Neural crest cell (in vitro differentiated cells): ENCODE data around the gene DOCK1. TPM values are rescaled to one million over a fixed set of nuclear protein-coding genes. Genes with fewer than 3 reads are reported as not detected.

Experiments
- DNase-seq: peaks from one replicate; pipeline ENCODE4 v3.0.0; 2021; ENCODE audit warnings: low read depth, mixed read lengths, low spot score
- H3K27ac Mint-ChIP-seq: one replicate; pipeline ENCODE4 v1.8.0; 2021; ENCODE audit warnings: mild to moderate bottlenecking, mixed read lengths; ENCODE audit not compliant: unreplicated experiment
- H3K27me3 Mint-ChIP-seq: 2 replicates; pipeline ENCODE4 v1.8.0; 2021; ENCODE audit warnings: low read depth, mild to moderate bottlenecking, mixed read lengths
- H3K36me3 Mint-ChIP-seq: 2 replicates; pipeline ENCODE4 v1.8.0; 2021; ENCODE audit warnings: low read depth, mild to moderate bottlenecking, mixed read lengths
- H3K4me1 Mint-ChIP-seq: 2 replicates; pipeline ENCODE4 v1.8.0; 2021; ENCODE audit warnings: mixed read lengths
- H3K4me3 Mint-ChIP-seq: one replicate; pipeline ENCODE4 v1.8.0; 2021; ENCODE audit warnings: mild to moderate bottlenecking, mixed read lengths
- H3K9me3 Mint-ChIP-seq: 2 replicates; pipeline ENCODE4 v1.8.0; 2021; ENCODE audit warnings: mixed read lengths
- CTCF ChIP-seq: fragments of 200-600 bp; sonication (generic); conservative IDR thresholded peaks from 2 replicates; pipeline ENCODE4 v1.5.0; 2021; ENCODE audit warnings: antibody characterized with exemption, mild to moderate bottlenecking
- total RNA-seq: library from RNA; stranded (reverse); gene quantifications from 2 replicates; pipeline ENCODE4 v1.2.1, GENCODE V29; 2021

The DOCK1 gene
- total RNA-seq, 1 donor from 2014 or later = 55.8 TPM

DNA sequence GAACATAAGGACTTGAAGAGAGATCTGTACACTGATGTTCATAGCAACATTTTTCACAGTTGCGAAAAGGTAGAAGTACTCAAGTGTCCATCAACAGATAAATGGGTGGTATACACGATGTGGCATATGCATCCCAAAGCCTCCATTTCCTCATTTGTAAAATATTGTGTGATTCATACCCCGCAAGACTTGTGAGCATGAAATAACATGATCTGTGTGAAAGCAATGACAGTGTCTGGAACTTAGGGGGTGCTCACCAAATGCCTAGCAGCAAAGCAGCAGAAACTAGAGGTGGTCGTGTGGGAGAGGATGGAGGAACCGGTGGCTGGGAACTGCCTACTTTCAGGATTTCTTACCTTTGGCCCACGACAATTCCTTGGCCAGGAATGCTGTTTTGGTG is 426.5 kb downstream of the DOCK1 start:
- H3K27ac Mint-ChIP-seq = no peak overlapping the region
- no peaks in the 10 kb centered on the region for H3K9me3 Mint-ChIP-seq
- no peak overlapping the region for H3K4me3 Mint-ChIP-seq
- no peak for TF ChIP-seq CTCF
- no peak for DNase-seq
- H3K4me1 Mint-ChIP-seq = no peaks in the 10 kb centered on the region
- H3K36me3 Mint-ChIP-seq = peaks cover 2% of the 10 kb centered on the region
- no peaks in the 10 kb centered on the region for H3K27me3 Mint-ChIP-seq

- Mint-ChIP-seq H3K27ac (no peak overlapping the region), H3K9me3 (no peaks in the 10 kb centered on the region), H3K27me3 (no peaks in the 10 kb centered on the region), H3K4me3 (no peak overlapping the region), H3K4me1 (no peaks in the 10 kb centered on the region), H3K36me3 (peaks cover 2% of the 10 kb centered on the region)
- TF ChIP-seq CTCF = no peak
- DNase-seq = no peak
Observed at GRCh38 chr10:127332631-127333030, 427.4 kb downstream of the DOCK1 start.

- Mint-ChIP-seq H3K36me3 (no peaks in the 10 kb centered on the region), H3K27me3 (no peaks in the 10 kb centered on the region), H3K9me3 (no peaks in the 10 kb centered on the region), H3K27ac (no peak overlapping the region), H3K4me3 (no peak overlapping the region), H3K4me1 (peaks cover 7% of the 10 kb centered on the region)
- no peak for DNase-seq
- TF ChIP-seq CTCF = no peak
Observed at GRCh38 chr10:127337801-127338200, 432.6 kb downstream of the DOCK1 start.

- TF ChIP-seq CTCF = no peak
- no peak overlapping the region for H3K27ac Mint-ChIP-seq
- DNase-seq = no peak
- H3K4me1 Mint-ChIP-seq = peaks cover 7% of the 10 kb centered on the region
- no peak overlapping the region for H3K4me3 Mint-ChIP-seq
- H3K9me3 Mint-ChIP-seq = no peaks in the 10 kb centered on the region
- H3K27me3 Mint-ChIP-seq = no peaks in the 10 kb centered on the region
- no peaks in the 10 kb centered on the region for H3K36me3 Mint-ChIP-seq
Observed at GRCh38 chr10:127338399-127339110, 433.3 kb downstream of the DOCK1 start.

DNA sequence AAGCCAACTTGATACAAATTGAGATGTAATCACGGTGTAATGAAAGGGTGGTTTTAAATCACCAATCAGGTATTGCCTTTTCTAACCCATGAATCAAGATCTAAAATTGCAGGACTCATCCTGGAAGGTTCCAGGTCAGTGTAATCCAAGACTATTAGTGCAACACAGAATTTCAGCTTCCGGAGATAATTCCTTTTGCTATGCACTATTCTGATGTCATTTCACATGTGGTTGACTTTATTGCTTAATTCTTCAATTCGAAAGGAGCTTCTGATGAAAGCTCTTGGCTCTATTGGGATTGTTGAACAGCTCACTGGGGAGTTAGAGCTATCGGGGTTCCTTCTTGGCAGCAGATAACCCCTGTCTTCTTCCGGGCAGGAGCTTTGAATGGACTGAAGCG is 438.6 kb downstream of the DOCK1 start:
- Mint-ChIP-seq H3K4me1 (peaks cover 7% of the 10 kb centered on the region), H3K27ac (no peak overlapping the region), H3K36me3 (peaks cover 5% of the 10 kb centered on the region), H3K9me3 (no peaks in the 10 kb centered on the region), H3K27me3 (no peaks in the 10 kb centered on the region), H3K4me3 (no peak overlapping the region)
- no peak for TF ChIP-seq CTCF
- no peak for DNase-seq
